Dedifferentiated amniotic fluid mesenchymal stem cell (primary cell): Measurements from ENCODE around the gene KATNB1.
"Not testable (repeated sequence)": the region's sequence is repeated elsewhere in the genome, so short reads cannot be mapped to it uniquely, and the experiment has no call there.

Experiments
- DNase-seq: peaks from one replicate; pipeline ENCODE4 v3.0.0-alpha.2; 2016; ENCODE audit errors: extremely low spot score

Gene KATNB1

GRCh38 chr16:57743886-57744641 lies 8.5 kb downstream of the KATNB1 start:
- no peak for DNase-seq

- DNase-seq: no peak
Measured at GRCh38 chr16:57744642-57744903, 9.0 kb downstream of the KATNB1 start.

- no peak for DNase-seq
Measured at GRCh38 chr16:57745768-57746167, 10.2 kb downstream of the KATNB1 start.

- DNase-seq: not testable (repeated sequence)
Measured at GRCh38 chr16:57746316-57746715, 10.7 kb downstream of the KATNB1 start.

GRCh38 chr16:57747091-57747490 lies 11.5 kb downstream of the KATNB1 start:
- DNase-seq: no peak

GRCh38 chr16:57747496-57747895 lies 11.9 kb downstream of the KATNB1 start:
- DNase-seq: no peak

GRCh38 chr16:57747996-57748395 lies 12.4 kb downstream of the KATNB1 start:
- DNase-seq: no peak

GRCh38 chr16:57748596-57748995 lies 13.0 kb downstream of the KATNB1 start:
- no peak for DNase-seq

GRCh38 chr16:57749101-57749692 lies 13.6 kb downstream of the KATNB1 start:
- no peak for DNase-seq

- no peak for DNase-seq
Measured at GRCh38 chr16:57749856-57750452, 14.4 kb downstream of the KATNB1 start.

- DNase-seq: no peak
Measured at GRCh38 chr16:57750796-57751538, 15.4 kb downstream of the KATNB1 start.

- no peak for DNase-seq
Measured at GRCh38 chr16:57751539-57752202, 16.1 kb downstream of the KATNB1 start.

- DNase-seq: no peak
Measured at GRCh38 chr16:57752203-57752580, 16.6 kb downstream of the KATNB1 start.

- DNase-seq: no peak
Measured at GRCh38 chr16:57752581-57753447, 17.2 kb downstream of the KATNB1 start.

GRCh38 chr16:57753448-57754353 lies 18.1 kb downstream of the KATNB1 start:
- DNase-seq: no peak

GRCh38 chr16:57754354-57755060 lies 18.9 kb downstream of the KATNB1 start:
- DNase-seq: no peak

- no peak for DNase-seq
Measured at GRCh38 chr16:57755061-57755684, 19.6 kb downstream of the KATNB1 start.

GRCh38 chr16:57755726-57756423 lies 20.3 kb downstream of the KATNB1 start:
- DNase-seq: no peak
